HG03039 (cell line): ENCODE data around the gene CAMKV.
"Not testable (repeated sequence)": the region's sequence is repeated elsewhere in the genome, so short reads cannot be mapped to it uniquely, and the experiment has no call there.

ENCODE experiments used
- ATAC-seq: cut with Tn5 transposase; IDR thresholded peaks from one replicate; pipeline ENCODE4 v1.9.1; 2021; ENCODE audit warnings: mild to moderate bottlenecking, moderate library complexity; ENCODE audit not compliant: unreplicated experiment

The CAMKV gene

GRCh38 chr3:49856181-49857005, 13.3 kb downstream of the CAMKV start, which contains the start of gene TRAIP:
Gene TRAIP, minus strand, starts transcription at chr3:49856564. Its CDS starts 111 bp downstream, at chr3:49856453.
- ATAC-seq, result peak; percentile 87

- no peak for ATAC-seq
Measured at GRCh38 chr3:49855662-49856061, 14.0 kb downstream of the CAMKV start.

GRCh38 chr3:49845694-49846093, 24.0 kb downstream of the CAMKV start:
- ATAC-seq, result no peak

- ATAC-seq, result no peak
Measured at GRCh38 chr3:49844464-49845183, 25.1 kb downstream of the CAMKV start.

GRCh38 chr3:49842843-49843517, 26.7 kb downstream of the CAMKV start:
- ATAC-seq, result no peak

- ATAC-seq, result no peak
Measured at GRCh38 chr3:49841806-49842205, 27.9 kb downstream of the CAMKV start.

- ATAC-seq, result no peak
Measured at GRCh38 chr3:49841126-49841696, 28.5 kb downstream of the CAMKV start.

- no peak for ATAC-seq
Measured at GRCh38 chr3:49840388-49840787, 29.3 kb downstream of the CAMKV start.

- no peak for ATAC-seq
Measured at GRCh38 chr3:49839193-49839809, 30.4 kb downstream of the CAMKV start.

GRCh38 chr3:49831341-49831740, 38.4 kb downstream of the CAMKV start:
- no peak for ATAC-seq

- ATAC-seq, result no peak
Measured at GRCh38 chr3:49826016-49826415, 43.7 kb downstream of the CAMKV start.

GRCh38 chr3:49823131-49823530, 46.6 kb downstream of the CAMKV start:
- not testable (repeated sequence) for ATAC-seq

- ATAC-seq, result no peak
Measured at GRCh38 chr3:49813497-49814174, 56.1 kb downstream of the CAMKV start, which contains the start of gene UBA7. Gene UBA7, minus strand, starts transcription at chr3:49813953. Its CDS starts 166 bp downstream, at chr3:49813787.

GRCh38 chr3:49812916-49813496, 56.7 kb downstream of the CAMKV start:
- ATAC-seq, result no peak
